BLaER1 (cell line): ENCODE data around the gene NME2.
A peak's percentile ranks its signal among the peaks of the same experiment; 100 is the strongest.

Source experiments
- H3K27ac ChIP-seq: shearing (Covaris generic); formaldehyde crosslinking; 2 replicates; pipeline ENCODE4 v1.8.1; 2022
- H3K27me3 ChIP-seq: shearing (Covaris generic); formaldehyde crosslinking; 2 replicates; pipeline ENCODE4 v1.8.1; 2022
- H3K36me3 ChIP-seq: shearing (Covaris generic); formaldehyde crosslinking; 2 replicates; pipeline ENCODE4 v1.8.1; 2022
- H3K4me1 ChIP-seq: shearing (Covaris generic); formaldehyde crosslinking; 2 replicates; pipeline ENCODE4 v1.8.1; 2022
- H3K4me2 ChIP-seq: shearing (Covaris generic); formaldehyde crosslinking; 2 replicates; pipeline ENCODE4 v1.8.1; 2022
- H3K4me3 ChIP-seq: shearing (Covaris generic); formaldehyde crosslinking; 2 replicates; pipeline ENCODE4 v1.8.1; 2022
- H3K9ac ChIP-seq: shearing (Covaris generic); formaldehyde crosslinking; 2 replicates; pipeline ENCODE4 v1.8.1; 2022
- H3K9me3 ChIP-seq: shearing (Covaris generic); formaldehyde crosslinking; 2 replicates; pipeline ENCODE4 v1.8.1; 2022
- H4K20me1 ChIP-seq: shearing (Covaris generic); formaldehyde crosslinking; 2 replicates; pipeline ENCODE4 v1.8.1; 2022
- Cebpa-rat ChIP-seq: shearing (Covaris generic); IDR thresholded peaks from 2 replicates; pipeline ENCODE4 v1.8.1; 2022

Gene NME2

GRCh38 chr17:51124640-51125503 lies 41.3 kb upstream of the NME2 start:
- H3K4me2 ChIP-seq: no peak overlapping the region
- TF ChIP-seq Cebpa-rat: no peak
- H4K20me1 ChIP-seq: peaks cover 5% of the 10 kb centered on the region
- H3K27me3 ChIP-seq: no peaks in the 10 kb centered on the region
- no peaks in the 10 kb centered on the region for H3K36me3 ChIP-seq
- no peaks in the 10 kb centered on the region for H3K9me3 ChIP-seq
- H3K4me1 ChIP-seq: peaks cover 10% of the 10 kb centered on the region
- H3K4me3 ChIP-seq: no peak overlapping the region
- H3K27ac ChIP-seq: no peak overlapping the region
- H3K9ac ChIP-seq: no peak overlapping the region

DNA sequence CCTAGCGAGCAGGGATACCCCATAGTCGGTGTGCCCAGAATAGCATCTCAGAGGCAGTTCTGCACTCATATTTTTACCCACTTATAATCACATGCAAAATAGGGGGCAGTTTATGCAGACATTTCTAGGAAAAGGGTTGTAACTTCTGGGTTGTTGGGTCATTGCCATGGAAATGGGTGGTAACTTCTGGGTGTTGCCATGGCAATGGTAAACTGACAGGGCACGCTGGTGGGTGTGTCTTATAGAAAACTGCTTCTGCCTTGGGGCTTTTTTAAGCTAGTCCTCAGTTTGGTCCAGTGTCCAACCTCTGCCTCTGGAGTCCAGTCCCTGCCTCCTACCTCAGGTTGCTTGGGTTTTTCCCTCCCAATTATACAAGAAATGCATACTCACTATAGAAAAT lies 38.1 kb upstream of the NME2 start:
- Histone ChIP-seq H3K4me3 (no peak overlapping the region), H3K9ac (no peak overlapping the region), H3K9me3 (no peaks in the 10 kb centered on the region), H3K36me3 (no peaks in the 10 kb centered on the region), H3K4me1 (peaks cover 6% of the 10 kb centered on the region; the same call in 1 of the 2 replicates), H3K4me2 (no peak overlapping the region), H3K27me3 (no peaks in the 10 kb centered on the region), H3K27ac (no peak overlapping the region), H4K20me1 (no peaks in the 10 kb centered on the region)
- TF ChIP-seq Cebpa-rat: no peak

GRCh38 chr17:51132964-51133319 lies 33.3 kb upstream of the NME2 start:
- TF ChIP-seq Cebpa-rat: no peak
- Histone ChIP-seq H3K4me2 (peak overlapping the region; percentile 41), H3K4me3 (no peak overlapping the region), H3K27me3 (no peaks in the 10 kb centered on the region), H3K27ac (no peak overlapping the region), H3K9me3 (peaks cover 3% of the 10 kb centered on the region; the same call in 1 of the 2 replicates), H3K9ac (no peak overlapping the region), H4K20me1 (no peaks in the 10 kb centered on the region), H3K36me3 (no peaks in the 10 kb centered on the region), H3K4me1 (peaks cover 9% of the 10 kb centered on the region; the same call in 1 of the 2 replicates)

DNA sequence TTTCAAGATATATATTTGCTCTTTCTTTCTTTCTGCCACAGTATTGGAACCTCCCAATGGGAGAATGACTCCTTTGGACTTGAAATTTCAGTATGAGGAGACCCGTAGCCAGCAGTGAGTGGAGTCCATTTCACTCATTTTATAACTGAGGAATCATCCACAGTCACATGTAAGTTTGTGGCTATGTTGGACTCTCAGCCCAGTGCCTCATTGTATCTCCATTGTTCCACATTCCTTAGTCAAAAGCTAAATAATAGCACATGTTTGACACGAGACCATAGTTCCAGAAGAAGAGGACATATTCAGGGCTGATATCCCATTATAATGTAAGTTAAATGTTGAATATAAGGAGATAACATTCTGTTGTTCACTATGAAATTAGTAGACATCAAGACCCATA lies 32.8 kb upstream of the NME2 start:
- Histone ChIP-seq H3K27me3 (no peaks in the 10 kb centered on the region), H3K9me3 (peaks cover 3% of the 10 kb centered on the region; the same call in 1 of the 2 replicates), H3K27ac (no peak overlapping the region), H3K9ac (no peak overlapping the region), H4K20me1 (no peaks in the 10 kb centered on the region), H3K4me3 (no peak overlapping the region), H3K4me2 (peak overlapping the region; percentile 41), H3K36me3 (no peaks in the 10 kb centered on the region), H3K4me1 (peaks cover 9% of the 10 kb centered on the region; the same call in 1 of the 2 replicates)
- TF ChIP-seq Cebpa-rat: no peak

GRCh38 chr17:51135956-51136355 lies 30.3 kb upstream of the NME2 start:
- H3K27me3 ChIP-seq: no peaks in the 10 kb centered on the region
- H4K20me1 ChIP-seq: no peaks in the 10 kb centered on the region
- H3K36me3 ChIP-seq: no peaks in the 10 kb centered on the region
- no peak overlapping the region for H3K9ac ChIP-seq
- H3K4me3 ChIP-seq: no peak overlapping the region
- no peak overlapping the region for H3K4me2 ChIP-seq
- H3K27ac ChIP-seq: no peak overlapping the region
- H3K4me1 ChIP-seq: peaks cover 9% of the 10 kb centered on the region; the same call in 1 of the 2 replicates
- peaks cover 3% of the 10 kb centered on the region; the same call in 1 of the 2 replicates for H3K9me3 ChIP-seq
- TF ChIP-seq Cebpa-rat: no peak

DNA sequence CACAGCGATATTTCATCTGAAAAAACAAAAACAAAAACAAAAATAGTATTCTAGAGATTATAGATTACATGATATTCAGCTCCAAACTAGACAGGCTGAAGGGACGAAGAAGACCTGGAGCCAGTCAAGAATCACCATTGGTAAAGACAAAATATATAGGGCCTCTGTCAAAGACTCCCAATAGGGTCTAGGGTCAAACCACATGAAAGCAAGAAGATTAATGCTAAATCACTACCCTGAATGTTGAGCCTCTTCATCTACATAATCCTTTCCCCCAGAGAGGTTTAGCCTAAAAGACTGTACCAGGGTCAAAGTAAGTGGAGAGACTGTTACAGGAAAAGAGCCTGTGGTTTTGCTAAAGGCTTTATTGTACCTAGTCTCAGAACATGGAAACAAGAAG lies 23.6 kb upstream of the NME2 start:
- Histone ChIP-seq H3K36me3 (no peaks in the 10 kb centered on the region), H3K27ac (no peak overlapping the region), H4K20me1 (no peaks in the 10 kb centered on the region), H3K4me1 (no peaks in the 10 kb centered on the region), H3K4me2 (no peak overlapping the region), H3K4me3 (no peak overlapping the region), H3K27me3 (no peaks in the 10 kb centered on the region), H3K9ac (no peak overlapping the region), H3K9me3 (no peaks in the 10 kb centered on the region)
- no peak for TF ChIP-seq Cebpa-rat

DNA sequence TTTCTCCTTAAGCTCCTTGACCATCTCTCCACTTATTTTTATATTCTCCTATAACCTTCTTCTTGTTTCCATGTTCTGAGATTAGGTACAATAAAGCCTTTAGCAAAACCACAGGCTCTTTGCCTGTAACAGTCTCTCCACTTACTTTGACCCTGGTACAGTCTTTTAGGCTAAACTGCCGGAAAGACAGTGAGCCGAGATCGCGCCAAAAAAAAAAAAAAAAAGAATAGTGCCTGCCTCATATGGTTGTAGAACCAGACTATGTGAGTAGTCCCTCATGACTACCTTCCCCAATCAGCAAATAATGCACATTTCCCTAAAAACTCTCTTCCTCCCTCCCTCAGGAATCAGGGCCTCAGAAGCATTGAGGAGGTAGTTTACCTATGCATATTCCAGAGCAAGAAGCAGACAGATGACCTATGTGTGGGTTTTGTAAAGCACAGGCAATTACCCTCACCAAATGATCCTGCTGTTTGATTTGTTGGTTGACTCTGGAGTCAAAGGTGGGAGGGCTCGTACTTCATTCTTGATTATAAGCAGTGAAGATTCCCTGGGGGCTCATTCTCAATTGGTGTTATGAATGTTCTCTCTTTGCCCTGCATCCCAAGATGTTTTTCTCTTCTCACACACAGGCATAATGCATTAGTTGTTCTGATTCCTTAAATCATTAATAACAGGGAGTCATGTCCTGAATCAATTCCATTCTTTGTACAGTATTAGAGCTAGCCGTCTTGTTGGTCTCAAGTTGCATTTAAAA lies 21.8 kb upstream of the NME2 start:
- H3K27ac ChIP-seq: no peak overlapping the region
- no peaks in the 10 kb centered on the region for H3K4me1 ChIP-seq
- no peak overlapping the region for H3K9ac ChIP-seq
- H3K4me3 ChIP-seq: no peak overlapping the region
- H4K20me1 ChIP-seq: no peaks in the 10 kb centered on the region
- TF ChIP-seq Cebpa-rat: no peak
- no peaks in the 10 kb centered on the region for H3K27me3 ChIP-seq
- no peak overlapping the region for H3K4me2 ChIP-seq
- H3K9me3 ChIP-seq: no peaks in the 10 kb centered on the region
- H3K36me3 ChIP-seq: no peaks in the 10 kb centered on the region

GRCh38 chr17:51147650-51148049 lies 18.6 kb upstream of the NME2 start:
- Histone ChIP-seq H3K36me3 (no peaks in the 10 kb centered on the region), H3K9ac (no peak overlapping the region), H3K4me2 (no peak overlapping the region), H3K27ac (no peak overlapping the region), H3K9me3 (no peaks in the 10 kb centered on the region), H4K20me1 (no peaks in the 10 kb centered on the region), H3K4me3 (no peak overlapping the region), H3K4me1 (peaks cover 6% of the 10 kb centered on the region; the same call in 1 of the 2 replicates), H3K27me3 (no peaks in the 10 kb centered on the region)
- no peak for TF ChIP-seq Cebpa-rat

DNA sequence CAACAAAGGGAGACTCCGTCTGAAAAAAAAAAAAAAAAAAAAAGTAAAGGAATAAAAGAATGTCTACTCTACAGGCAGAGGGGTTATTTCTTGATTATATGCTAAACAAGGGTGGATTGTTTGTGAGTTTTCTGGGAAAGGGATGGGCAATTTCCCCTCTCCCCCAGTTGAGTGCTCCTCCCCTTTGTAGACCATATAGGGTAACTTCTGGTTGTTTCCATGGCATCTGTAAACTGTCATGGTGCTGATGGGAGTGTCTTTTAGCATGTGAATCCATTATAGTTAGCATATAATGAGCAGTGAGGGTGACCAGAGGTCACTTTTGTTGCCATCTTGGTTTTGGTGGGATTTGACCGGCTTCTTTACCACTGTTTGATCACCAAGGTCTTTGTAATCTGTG lies 17.0 kb upstream of the NME2 start:
- Histone ChIP-seq H3K9ac (no peak overlapping the region), H3K4me2 (no peak overlapping the region), H3K27ac (no peak overlapping the region), H3K4me1 (peaks cover 9% of the 10 kb centered on the region; the same call in 1 of the 2 replicates), H3K27me3 (no peaks in the 10 kb centered on the region), H4K20me1 (no peaks in the 10 kb centered on the region), H3K4me3 (no peak overlapping the region), H3K9me3 (no peaks in the 10 kb centered on the region), H3K36me3 (no peaks in the 10 kb centered on the region)
- TF ChIP-seq Cebpa-rat: no peak

GRCh38 chr17:51150932-51151331 lies 15.3 kb upstream of the NME2 start:
- H3K27me3 ChIP-seq: no peaks in the 10 kb centered on the region
- no peak overlapping the region for H3K27ac ChIP-seq
- peaks cover 7% of the 10 kb centered on the region; the same call in 1 of the 2 replicates for H3K36me3 ChIP-seq
- no peak overlapping the region for H3K4me3 ChIP-seq
- no peak overlapping the region for H3K4me2 ChIP-seq
- H3K9me3 ChIP-seq: no peaks in the 10 kb centered on the region
- TF ChIP-seq Cebpa-rat: no peak
- no peak overlapping the region for H3K9ac ChIP-seq
- peaks cover 23% of the 10 kb centered on the region for H3K4me1 ChIP-seq
- H4K20me1 ChIP-seq: peaks cover 3% of the 10 kb centered on the region; the same call in 1 of the 2 replicates
